Activated CD4-positive, alpha-beta T cell treated with anti-CD3 and anti-CD28 coated beads, Interleukin-2, amount 50 U/mL, for 48 hours (primary cell): Measurements from ENCODE around the gene CREB3L1.

Source experiments
- DNase-seq, 2 experiments: peaks; one replicate each; pipeline ENCODE4 v3.0.0-alpha.2; 2020

The CREB3L1 gene

DNA sequence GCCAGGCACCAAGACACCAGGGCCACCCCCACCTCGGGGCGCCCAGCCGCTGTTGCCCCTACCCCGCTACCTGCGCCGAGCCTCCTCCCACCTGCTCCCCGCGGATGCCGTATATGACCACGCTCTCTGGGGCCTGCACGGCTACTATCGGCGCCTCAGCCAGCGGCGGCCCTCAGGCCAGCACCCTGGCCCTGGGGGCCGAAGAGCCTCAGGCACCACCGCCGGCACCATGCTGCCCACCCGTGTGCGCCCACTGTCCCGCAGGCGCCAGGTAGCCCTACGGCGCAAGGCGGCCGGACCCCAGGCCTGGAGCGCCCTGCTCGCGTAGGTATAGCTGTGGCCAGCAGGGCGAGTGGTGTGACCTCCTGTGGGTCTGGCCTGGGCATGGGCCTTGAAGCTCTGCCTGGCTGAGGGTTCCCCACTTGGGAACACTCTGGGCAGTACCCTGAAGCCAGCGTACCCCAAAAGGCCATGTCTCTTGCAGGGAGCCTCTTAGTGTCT lies 89.2 kb downstream of the CREB3L1 start:
- DNase-seq = no peak

DNA sequence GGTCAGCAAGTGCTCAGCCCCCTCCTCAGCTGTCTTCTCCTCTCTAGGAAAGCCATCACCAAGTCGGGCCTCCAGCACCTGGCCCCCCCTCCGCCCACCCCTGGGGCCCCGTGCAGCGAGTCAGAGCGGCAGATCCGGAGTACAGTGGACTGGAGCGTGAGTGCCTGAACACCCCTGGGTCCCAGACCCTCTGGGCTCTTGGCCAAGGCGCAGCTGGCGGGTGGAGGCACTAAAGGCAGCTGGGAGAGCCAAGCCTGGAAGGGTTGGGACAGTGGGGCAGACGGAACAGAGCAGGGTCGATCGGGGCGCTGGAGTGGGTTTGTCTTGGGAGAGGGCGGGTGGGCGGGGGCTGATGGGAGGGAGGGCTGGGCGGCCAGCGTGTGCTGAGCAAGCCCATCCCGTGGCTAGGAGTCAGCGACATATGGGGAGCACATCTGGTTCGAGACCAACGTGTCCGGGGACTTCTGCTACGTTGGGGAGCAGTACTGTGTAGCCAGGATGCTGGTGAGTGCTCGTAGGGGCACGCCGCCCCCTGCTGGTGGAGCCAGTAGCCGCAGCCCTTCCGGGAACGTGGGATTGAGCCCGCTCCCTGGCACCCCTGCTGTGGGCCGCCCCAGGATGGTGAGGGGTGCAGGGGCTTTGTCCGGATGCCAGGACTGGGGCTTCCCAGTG lies 89.9 kb downstream of the CREB3L1 start:
- peak; percentile 78 to 82 for DNase-seq

DNA sequence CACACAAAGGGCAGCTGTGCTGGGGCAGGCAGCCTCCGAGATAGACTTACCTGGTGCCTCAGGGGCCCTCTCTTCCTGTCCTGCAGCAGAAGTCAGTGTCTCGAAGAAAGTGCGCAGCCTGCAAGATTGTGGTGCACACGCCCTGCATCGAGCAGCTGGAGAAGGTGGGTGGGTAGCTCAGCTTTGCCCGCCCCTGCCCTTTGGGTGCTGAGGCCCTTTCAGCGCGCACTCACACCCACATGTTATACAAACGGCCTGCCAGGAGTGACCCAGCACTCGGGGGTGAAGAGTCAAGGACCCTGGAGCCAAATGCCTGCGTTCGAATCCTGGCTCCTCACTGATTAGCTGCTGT lies 90.4 kb downstream of the CREB3L1 start:
- DNase-seq = no peak

DNA sequence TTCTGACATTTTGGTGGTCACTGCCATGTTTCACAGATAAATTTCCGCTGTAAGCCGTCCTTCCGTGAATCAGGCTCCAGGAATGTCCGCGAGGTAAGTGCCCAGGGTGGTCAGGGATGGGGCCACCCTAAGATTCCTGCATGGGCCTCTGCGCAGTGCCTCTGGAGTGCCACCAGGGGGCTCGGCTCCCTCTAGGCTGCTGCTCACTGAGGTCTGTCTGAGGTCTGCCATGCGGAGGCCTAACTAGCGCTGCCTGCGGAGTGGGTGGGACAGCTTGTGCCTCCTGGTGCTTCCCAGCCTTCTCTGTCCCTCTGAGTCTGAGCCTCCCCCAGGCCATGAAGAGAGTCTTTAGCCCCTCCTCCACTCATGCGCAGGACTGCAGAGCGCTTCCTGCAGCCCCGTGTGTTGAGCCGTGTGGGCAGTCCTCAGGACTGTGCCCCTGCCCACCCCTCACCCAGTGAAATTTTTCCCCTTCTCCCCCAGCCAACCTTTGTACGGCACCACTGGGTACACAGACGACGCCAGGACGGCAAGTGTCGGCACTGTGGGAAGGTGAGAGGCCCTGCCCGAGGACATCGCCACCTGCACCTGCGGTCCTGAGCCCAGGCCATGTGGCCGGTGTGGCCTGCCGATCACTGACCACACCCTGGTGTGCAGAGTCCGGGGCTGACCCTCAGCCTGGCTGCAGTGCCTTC lies 92.1 kb downstream of the CREB3L1 start:
- peak; percentile 61 to 71 for DNase-seq

DNA sequence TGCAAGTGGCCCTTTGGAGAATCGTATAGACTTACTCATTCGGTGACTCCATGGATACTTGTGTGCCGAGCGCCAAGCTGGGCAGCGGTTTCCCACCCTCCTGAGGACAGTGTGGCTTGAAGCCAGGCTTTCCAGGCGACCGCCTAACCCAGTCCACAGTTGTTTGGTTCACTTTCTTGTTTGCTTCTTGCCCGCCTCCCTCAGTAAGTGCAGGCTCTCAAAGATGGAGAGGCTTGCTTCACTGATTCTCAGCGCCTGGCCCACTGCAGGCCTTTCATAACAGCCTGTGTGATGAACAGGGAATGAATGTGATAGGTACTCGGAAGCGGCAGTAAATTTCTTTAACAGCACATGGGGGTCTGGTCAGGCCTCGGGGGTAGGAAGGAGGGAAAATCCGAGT lies 92.8 kb downstream of the CREB3L1 start:
- no peak for DNase-seq
